K562 (cell line): Measurements from ENCODE around the gene PAFAH1B1.

Experiments used
- BRCA1 ChIP-seq, 2 experiments: fragments of 450-650 bp in 1 of 2; sonication (generic) in 1 of 2; formaldehyde crosslinking in 1 of 2; IDR thresholded peaks; 2 replicates each; pipeline versions ENCODE4 v1.5.0 to v1.6.1; 2017 to 2020; ENCODE audit warnings: mild to moderate bottlenecking in 1 of 2, missing genetic modification reagents in 1 of 2
- MAFK ChIP-seq: IDR thresholded peaks from 2 replicates; pipeline ENCODE4 v1.6.1; 2011; ENCODE audit warnings: low read length, improper control_type of control experiment
- NR2F6 ChIP-seq: fragments of 450-650 bp; formaldehyde crosslinking; IDR thresholded peaks from 2 replicates; pipeline ENCODE4 v1.4.0; 2020; ENCODE audit warnings: mild to moderate bottlenecking
- PHF20 ChIP-seq: fragments of 450-650 bp; IDR thresholded peaks from 2 replicates; pipeline ENCODE4 v1.6.1; 2018; ENCODE audit not compliant: partially characterized antibody
- ZNF277 ChIP-seq: fragments of 250-450 bp; sonication (Bioruptor Pico); IDR thresholded peaks from 2 replicates; pipeline ENCODE4 v1.8.0; 2022; ENCODE audit warnings: inconsistent platforms, mild to moderate bottlenecking, moderate library complexity, borderline replicate concordance
- TF ChIP-seq, protein P1 (sequence below), 3 experiments: IDR thresholded peaks in 2 of 3; conservative IDR thresholded peaks in 1 of 3; 2 replicates each; pipeline ENCODE4 v1.5.1; 2011 to 2012; ENCODE audit warnings: low read length in 3 of 3, mild to moderate bottlenecking in 3 of 3, control low read depth in 2 of 3, improper control_type of control experiment in 1 of 3, inconsistent platforms in 1 of 3, low read depth in 1 of 3, mixed read lengths in 1 of 3, moderate library complexity in 1 of 3; ENCODE audit not compliant: insufficient read depth in 2 of 3
- TF ChIP-seq, protein P2 (sequence below), 2 experiments: fragments of 450-650 bp in 1 of 2; IDR thresholded peaks; 2 replicates each; pipeline ENCODE4 v1.6.1; 2011 to 2017; ENCODE audit warnings: low read depth in 2 of 2, antibody characterized with exemption in 1 of 2, borderline replicate concordance in 1 of 2, low read length in 1 of 2, mild to moderate bottlenecking in 1 of 2, mixed read lengths in 1 of 2; ENCODE audit not compliant: control insufficient read depth in 1 of 2
- TF ChIP-seq, protein P3 (sequence below): fragments of 200-800 bp; sonication (Bioruptor generic); IDR thresholded peaks from 2 replicates; pipeline ENCODE4 v1.6.1; 2016; ENCODE audit warnings: missing genetic modification characterization, missing compliant biosample characterization

- TF ChIP-seq, protein P1, sequence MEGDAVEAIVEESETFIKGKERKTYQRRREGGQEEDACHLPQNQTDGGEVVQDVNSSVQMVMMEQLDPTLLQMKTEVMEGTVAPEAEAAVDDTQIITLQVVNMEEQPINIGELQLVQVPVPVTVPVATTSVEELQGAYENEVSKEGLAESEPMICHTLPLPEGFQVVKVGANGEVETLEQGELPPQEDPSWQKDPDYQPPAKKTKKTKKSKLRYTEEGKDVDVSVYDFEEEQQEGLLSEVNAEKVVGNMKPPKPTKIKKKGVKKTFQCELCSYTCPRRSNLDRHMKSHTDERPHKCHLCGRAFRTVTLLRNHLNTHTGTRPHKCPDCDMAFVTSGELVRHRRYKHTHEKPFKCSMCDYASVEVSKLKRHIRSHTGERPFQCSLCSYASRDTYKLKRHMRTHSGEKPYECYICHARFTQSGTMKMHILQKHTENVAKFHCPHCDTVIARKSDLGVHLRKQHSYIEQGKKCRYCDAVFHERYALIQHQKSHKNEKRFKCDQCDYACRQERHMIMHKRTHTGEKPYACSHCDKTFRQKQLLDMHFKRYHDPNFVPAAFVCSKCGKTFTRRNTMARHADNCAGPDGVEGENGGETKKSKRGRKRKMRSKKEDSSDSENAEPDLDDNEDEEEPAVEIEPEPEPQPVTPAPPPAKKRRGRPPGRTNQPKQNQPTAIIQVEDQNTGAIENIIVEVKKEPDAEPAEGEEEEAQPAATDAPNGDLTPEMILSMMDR (IDR thresholded peaks at IDR 0.05 in 2 of 3, conservative IDR thresholded peaks at IDR 0.05 in 1 of 3; ENCODE audit: insufficient read depth in 2 of 3, low read depth in 1 of 3, low read length in 3 of 3), result no peak
- TF ChIP-seq ZNF277 (CRISPR knock-in tag) (no peak), MAFK (no peak), PHF20 (no peak), BRCA1 (IDR thresholded peaks at IDR 0.05) (no peak), BRCA1 (CRISPR knock-in tag; IDR thresholded peaks at IDR 0.05) (no peak), NR2F6 (CRISPR knock-in tag) (no peak)
- TF ChIP-seq, protein P2, sequence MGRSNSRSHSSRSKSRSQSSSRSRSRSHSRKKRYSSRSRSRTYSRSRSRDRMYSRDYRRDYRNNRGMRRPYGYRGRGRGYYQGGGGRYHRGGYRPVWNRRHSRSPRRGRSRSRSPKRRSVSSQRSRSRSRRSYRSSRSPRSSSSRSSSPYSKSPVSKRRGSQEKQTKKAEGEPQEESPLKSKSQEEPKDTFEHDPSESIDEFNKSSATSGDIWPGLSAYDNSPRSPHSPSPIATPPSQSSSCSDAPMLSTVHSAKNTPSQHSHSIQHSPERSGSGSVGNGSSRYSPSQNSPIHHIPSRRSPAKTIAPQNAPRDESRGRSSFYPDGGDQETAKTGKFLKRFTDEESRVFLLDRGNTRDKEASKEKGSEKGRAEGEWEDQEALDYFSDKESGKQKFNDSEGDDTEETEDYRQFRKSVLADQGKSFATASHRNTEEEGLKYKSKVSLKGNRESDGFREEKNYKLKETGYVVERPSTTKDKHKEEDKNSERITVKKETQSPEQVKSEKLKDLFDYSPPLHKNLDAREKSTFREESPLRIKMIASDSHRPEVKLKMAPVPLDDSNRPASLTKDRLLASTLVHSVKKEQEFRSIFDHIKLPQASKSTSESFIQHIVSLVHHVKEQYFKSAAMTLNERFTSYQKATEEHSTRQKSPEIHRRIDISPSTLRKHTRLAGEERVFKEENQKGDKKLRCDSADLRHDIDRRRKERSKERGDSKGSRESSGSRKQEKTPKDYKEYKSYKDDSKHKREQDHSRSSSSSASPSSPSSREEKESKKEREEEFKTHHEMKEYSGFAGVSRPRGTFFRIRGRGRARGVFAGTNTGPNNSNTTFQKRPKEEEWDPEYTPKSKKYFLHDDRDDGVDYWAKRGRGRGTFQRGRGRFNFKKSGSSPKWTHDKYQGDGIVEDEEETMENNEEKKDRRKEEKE (IDR thresholded peaks at IDR 0.05; ENCODE audit: borderline replicate concordance in 1 of 2, control insufficient read depth in 1 of 2, low read depth in 2 of 2, low read length in 1 of 2), result no peak
- TF ChIP-seq, protein P3, sequence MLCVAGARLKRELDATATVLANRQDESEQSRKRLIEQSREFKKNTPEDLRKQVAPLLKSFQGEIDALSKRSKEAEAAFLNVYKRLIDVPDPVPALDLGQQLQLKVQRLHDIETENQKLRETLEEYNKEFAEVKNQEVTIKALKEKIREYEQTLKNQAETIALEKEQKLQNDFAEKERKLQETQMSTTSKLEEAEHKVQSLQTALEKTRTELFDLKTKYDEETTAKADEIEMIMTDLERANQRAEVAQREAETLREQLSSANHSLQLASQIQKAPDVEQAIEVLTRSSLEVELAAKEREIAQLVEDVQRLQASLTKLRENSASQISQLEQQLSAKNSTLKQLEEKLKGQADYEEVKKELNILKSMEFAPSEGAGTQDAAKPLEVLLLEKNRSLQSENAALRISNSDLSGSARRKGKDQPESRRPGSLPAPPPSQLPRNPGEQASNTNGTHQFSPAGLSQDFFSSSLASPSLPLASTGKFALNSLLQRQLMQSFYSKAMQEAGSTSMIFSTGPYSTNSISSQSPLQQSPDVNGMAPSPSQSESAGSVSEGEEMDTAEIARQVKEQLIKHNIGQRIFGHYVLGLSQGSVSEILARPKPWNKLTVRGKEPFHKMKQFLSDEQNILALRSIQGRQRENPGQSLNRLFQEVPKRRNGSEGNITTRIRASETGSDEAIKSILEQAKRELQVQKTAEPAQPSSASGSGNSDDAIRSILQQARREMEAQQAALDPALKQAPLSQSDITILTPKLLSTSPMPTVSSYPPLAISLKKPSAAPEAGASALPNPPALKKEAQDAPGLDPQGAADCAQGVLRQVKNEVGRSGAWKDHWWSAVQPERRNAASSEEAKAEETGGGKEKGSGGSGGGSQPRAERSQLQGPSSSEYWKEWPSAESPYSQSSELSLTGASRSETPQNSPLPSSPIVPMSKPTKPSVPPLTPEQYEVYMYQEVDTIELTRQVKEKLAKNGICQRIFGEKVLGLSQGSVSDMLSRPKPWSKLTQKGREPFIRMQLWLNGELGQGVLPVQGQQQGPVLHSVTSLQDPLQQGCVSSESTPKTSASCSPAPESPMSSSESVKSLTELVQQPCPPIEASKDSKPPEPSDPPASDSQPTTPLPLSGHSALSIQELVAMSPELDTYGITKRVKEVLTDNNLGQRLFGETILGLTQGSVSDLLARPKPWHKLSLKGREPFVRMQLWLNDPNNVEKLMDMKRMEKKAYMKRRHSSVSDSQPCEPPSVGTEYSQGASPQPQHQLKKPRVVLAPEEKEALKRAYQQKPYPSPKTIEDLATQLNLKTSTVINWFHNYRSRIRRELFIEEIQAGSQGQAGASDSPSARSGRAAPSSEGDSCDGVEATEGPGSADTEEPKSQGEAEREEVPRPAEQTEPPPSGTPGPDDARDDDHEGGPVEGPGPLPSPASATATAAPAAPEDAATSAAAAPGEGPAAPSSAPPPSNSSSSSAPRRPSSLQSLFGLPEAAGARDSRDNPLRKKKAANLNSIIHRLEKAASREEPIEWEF, result no peak
These were observed 141.5 kb downstream of the PAFAH1B1 start for GRCh38 chr17:2734939-2735338.
